Left lung (tissue), 10 donors: ENCODE data around the gene UNC80. TPM values are rescaled to one million over a fixed set of nuclear protein-coding genes. Genes with fewer than 3 reads are reported as not detected.

Experiments
- ATAC-seq: fragments of 200-7000 bp; cut with Tn5 transposase; one replicate; pipeline ENCODE4 v1.9.1; 2020; ENCODE audit warnings: moderate library complexity
- DNase-seq, 4 donors: peaks; one replicate each; pipeline ENCODE4 v3.0.0-alpha.2; 2013 to 2020
- H3K27ac ChIP-seq, 2 donors: fragments of 200-600 bp; sonication (generic) in 1 of 2; one replicate each; pipeline versions ENCODE4 v1.5.0 to v1.8.0; 2020 to 2021
- H3K27me3 ChIP-seq, 2 donors: fragments of 200-600 bp; sonication (generic) in 1 of 2; one replicate each; pipeline versions ENCODE4 v1.5.0 to v1.8.0; 2020 to 2021
- H3K36me3 ChIP-seq, 2 donors: fragments of 200-600 bp; sonication (generic) in 1 of 2; one replicate each; pipeline versions ENCODE4 v1.5.0 to v1.8.0; 2020 to 2021
- H3K4me1 ChIP-seq, 2 donors: fragments of 200-600 bp; one replicate each; pipeline ENCODE4 v1.8.0; 2021
- H3K4me3 ChIP-seq, 2 donors: fragments of 200-600 bp; sonication (generic) in 1 of 2; one replicate each; pipeline versions ENCODE4 v1.5.0 to v1.8.0; 2020 to 2021; ENCODE audit warnings: mild to moderate bottlenecking in 1 of 2
- H3K9me3 ChIP-seq, 2 donors: fragments of 200-600 bp; sonication (generic) in 1 of 2; one replicate each; pipeline versions ENCODE4 v1.5.0 to v1.8.0; 2020 to 2021
- intact Hi-C, 2 donors: fragments of 100-400 bp; cut with DNase I; formaldehyde crosslinking; loops; one replicate each; pipeline versions ENCODE4 v1.11.2 to v1.14.2; 2022
- polyA plus RNA-seq, 6 donors: library from polyadenylated mRNA; unstranded; fragments of 120-200 nt; gene quantifications; one replicate each; pipeline ENCODE4 v1.2.1, GENCODE V29; 2013; ENCODE audit not compliant: insufficient read length in 6 of 6
- total RNA-seq, 2 donors: library from RNA; stranded (reverse); fragmentation: NEBNext Ultra II Directional; extraction: Animal tissue kit (Norgen Biotek cat#: 25700); gene quantifications; one replicate each; pipeline ENCODE4 v1.2.1, GENCODE V29; 2021
- TF ChIP-seq, protein P1 (sequence below), 2 donors: fragments of 200-600 bp; sonication (generic) in 1 of 2; IDR thresholded peaks; one replicate each; pipeline versions ENCODE4 v1.5.0 to v1.8.0; 2021; ENCODE audit warnings: antibody characterized with exemption in 2 of 2
- donor health status: DM: no; HTN: yes; CAD: no.
- donor health status: DM: no; HTN: no; CAD: no.

Gene UNC80
- total and polyA plus RNA-seq, 8 donors = 0.06 to 1.8 (median 1.3) TPM; not detected in 1

DNA sequence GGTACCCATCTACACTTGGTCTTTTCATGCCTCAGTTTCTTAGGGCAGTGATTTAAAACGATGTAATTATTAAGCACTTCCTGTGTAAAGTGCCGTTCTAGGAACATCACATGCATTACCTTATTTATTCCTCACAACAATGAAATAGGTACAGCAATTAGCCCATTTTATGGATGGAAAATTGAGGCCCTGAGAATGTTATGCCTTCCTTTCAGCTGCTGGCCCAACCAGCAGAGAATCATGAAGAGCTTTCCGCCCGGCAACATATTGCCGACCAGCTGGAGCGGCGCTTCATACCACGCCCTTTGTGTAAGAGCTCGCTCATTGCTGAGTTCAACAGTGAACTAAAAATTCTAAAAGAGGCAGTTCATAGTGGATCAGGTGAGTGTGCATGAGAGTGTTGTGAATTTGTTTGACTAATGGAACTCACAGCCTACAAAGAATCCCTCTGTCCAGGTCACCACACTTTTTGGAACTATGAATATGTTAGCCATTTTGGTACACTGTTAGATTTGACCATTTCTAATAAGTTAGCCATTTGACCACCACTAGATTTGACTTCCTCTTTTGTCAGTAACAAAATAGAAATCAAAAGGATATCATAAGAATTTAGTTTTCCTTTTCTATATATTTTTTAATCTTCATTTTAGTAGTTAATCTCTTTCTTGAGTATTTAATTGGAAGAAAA, 205.2 kb downstream of the UNC80 start:
- Histone ChIP-seq H3K4me1 (no peaks in the 10 kb centered on the region), H3K36me3 (no peaks in the 10 kb centered on the region), H3K27ac (no peak overlapping the region), H3K9me3 (no peaks in the 10 kb centered on the region), H3K27me3 (no peaks in the 10 kb centered on the region), H3K4me3 (no peak overlapping the region)
- intact Hi-C loops = loop anchor here in 1 of 2 donors (5.0 kb wide), 1 partner anchor 220 kb away; no protein-coding TSS in a partner anchor
- ATAC-seq (no peak), DNase-seq (no peak)
- TF ChIP-seq, protein P1, sequence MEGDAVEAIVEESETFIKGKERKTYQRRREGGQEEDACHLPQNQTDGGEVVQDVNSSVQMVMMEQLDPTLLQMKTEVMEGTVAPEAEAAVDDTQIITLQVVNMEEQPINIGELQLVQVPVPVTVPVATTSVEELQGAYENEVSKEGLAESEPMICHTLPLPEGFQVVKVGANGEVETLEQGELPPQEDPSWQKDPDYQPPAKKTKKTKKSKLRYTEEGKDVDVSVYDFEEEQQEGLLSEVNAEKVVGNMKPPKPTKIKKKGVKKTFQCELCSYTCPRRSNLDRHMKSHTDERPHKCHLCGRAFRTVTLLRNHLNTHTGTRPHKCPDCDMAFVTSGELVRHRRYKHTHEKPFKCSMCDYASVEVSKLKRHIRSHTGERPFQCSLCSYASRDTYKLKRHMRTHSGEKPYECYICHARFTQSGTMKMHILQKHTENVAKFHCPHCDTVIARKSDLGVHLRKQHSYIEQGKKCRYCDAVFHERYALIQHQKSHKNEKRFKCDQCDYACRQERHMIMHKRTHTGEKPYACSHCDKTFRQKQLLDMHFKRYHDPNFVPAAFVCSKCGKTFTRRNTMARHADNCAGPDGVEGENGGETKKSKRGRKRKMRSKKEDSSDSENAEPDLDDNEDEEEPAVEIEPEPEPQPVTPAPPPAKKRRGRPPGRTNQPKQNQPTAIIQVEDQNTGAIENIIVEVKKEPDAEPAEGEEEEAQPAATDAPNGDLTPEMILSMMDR (IDR thresholded peaks at IDR 0.05) = no peak

DNA sequence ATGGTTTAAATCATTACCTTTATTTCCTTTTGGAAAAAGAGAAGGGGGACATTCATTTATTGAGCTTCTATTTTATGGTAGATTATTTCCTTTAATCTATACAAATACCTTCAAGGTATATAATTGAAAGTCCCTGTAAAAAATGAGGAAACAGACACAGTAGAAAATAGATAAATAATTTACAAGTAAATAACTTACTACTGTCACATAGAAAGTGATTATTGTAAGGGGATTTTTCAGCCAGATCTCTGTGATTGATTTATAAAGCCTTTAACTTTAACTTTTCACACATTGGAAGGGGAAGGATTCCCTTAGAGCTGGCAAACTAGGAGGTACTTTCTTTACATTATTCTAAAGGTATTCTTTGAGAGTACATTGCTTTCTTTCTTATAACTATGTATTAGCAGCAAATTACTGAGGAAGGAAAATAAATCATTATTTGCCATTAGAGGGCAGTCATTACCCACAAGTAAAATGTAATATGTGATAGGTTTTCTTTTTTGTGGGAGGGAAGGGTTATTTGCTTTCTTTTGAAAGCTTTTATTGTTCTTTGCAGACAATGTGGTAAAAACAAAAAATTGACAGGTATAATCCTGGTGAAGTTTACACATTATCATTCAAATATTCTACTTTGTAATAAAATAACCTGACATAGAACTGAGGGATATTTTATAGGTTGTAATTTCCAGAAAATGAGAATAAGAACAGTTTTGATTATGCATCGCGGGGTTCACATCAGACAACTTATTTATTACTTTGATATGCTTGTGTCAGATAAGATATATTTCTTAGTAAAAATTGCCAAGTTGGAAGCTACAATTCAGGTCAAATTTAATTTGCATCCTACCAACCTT, 206.0 kb downstream of the UNC80 start:
- ATAC-seq = peak; percentile 61
- Histone ChIP-seq H3K36me3 (no peaks in the 10 kb centered on the region), H3K27ac (no peak overlapping the region), H3K4me3 (no peak overlapping the region), H3K9me3 (no peaks in the 10 kb centered on the region), H3K27me3 (no peaks in the 10 kb centered on the region), H3K4me1 (no peaks in the 10 kb centered on the region)
- intact Hi-C loops = loop anchor here in 1 of 2 donors (5.0 kb wide), 1 partner anchor 220 kb away; no protein-coding TSS in a partner anchor
- peak in 1 of 4 donors; percentile 44 for DNase-seq
- TF ChIP-seq, protein P1 (IDR thresholded peaks at IDR 0.05) = peak; percentile 49 to 55

DNA sequence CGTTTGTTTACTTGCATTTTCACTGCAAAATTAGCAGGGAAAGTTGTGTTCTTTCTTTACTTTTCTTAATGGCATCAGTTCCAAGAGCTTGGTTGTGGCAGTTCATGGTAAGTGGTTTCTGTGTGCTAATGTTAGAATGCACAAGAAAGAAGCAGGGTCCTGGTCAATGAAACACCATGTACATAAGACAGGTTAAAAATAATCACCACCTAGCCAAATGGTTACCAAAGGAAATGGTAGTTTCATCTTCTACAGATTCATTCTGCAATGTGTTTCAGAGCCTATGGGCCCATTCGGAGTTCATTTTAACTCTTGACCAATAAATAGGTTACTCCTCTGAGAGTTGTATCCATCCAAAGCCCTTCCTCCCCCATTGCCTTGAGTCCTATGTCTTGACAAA, 212.7 kb downstream of the UNC80 start:
- H3K27ac ChIP-seq = no peak overlapping the region
- no peaks in the 10 kb centered on the region for H3K9me3 ChIP-seq
- no peak for ATAC-seq
- H3K4me1 ChIP-seq = peaks cover 0 to 7% of the 10 kb centered on the region in 2 donors
- no peak overlapping the region for H3K4me3 ChIP-seq
- no peaks in the 10 kb centered on the region for H3K36me3 ChIP-seq
- intact Hi-C loops = no loop called here
- no peak for DNase-seq
- H3K27me3 ChIP-seq = no peaks in the 10 kb centered on the region
- TF ChIP-seq, protein P1 (IDR thresholded peaks at IDR 0.05) = no peak

GRCh38 chr2:209985874-209986273, 214.2 kb downstream of the UNC80 start:
- TF ChIP-seq, protein P1 (IDR thresholded peaks at IDR 0.05) = no peak
- no peak for DNase-seq
- intact Hi-C loops = no loop called here
- Histone ChIP-seq H3K27me3 (no peaks in the 10 kb centered on the region), H3K4me3 (no peak overlapping the region), H3K9me3 (no peaks in the 10 kb centered on the region), H3K27ac (peak overlapping the region in 1 of 2 donors; percentile 20), H3K36me3 (no peaks in the 10 kb centered on the region), H3K4me1 (peaks cover 0 to 7% of the 10 kb centered on the region in 2 donors)
- ATAC-seq = peak; percentile 49

DNA sequence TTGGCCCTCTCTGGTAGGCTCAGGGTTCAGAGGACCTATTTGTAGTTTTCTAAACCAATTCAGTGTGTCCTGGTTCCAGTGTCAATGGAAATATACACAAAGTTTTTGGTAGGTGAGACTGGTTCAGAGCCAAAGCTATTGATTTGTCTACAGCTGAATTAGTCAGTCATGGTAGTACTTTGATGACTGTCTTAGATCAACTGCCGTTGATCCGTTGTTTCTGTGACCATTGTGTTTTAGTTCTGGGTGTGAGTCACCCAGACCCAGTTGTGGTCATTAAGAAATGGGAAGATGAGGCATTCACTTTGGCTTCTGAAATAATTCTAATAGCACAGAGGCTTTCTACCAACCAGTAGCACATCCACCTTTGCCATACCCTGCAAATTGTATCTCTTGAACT, 214.8 kb downstream of the UNC80 start:
- Histone ChIP-seq H3K36me3 (no peaks in the 10 kb centered on the region), H3K4me3 (no peak overlapping the region), H3K9me3 (no peaks in the 10 kb centered on the region), H3K4me1 (peaks cover 0 to 7% of the 10 kb centered on the region in 2 donors), H3K27ac (peak overlapping the region in 1 of 2 donors; percentile 20), H3K27me3 (no peaks in the 10 kb centered on the region)
- TF ChIP-seq, protein P1 (IDR thresholded peaks at IDR 0.05) = no peak
- intact Hi-C loops = no loop called here
- ATAC-seq = no peak
- no peak for DNase-seq
